ENCODE measurements around the gene ZNF285.
"Not testable (repeated sequence)": the region's sequence is repeated elsewhere in the genome, so short reads cannot be mapped to it uniquely, and the experiment has no call there.

ZNF285 gene

GRCh38 chr19:44435441-44435840 lies 34.0 kb upstream of the ZNF285 start:
- H3K27me3 ChIP-seq (replicated peaks; ENCODE audit: insufficient read depth, low read length), result no peaks in the 10 kb centered on the region
- H3F3A ChIP-seq (ENCODE audit: insufficient read depth, low read length), result no peaks in the 10 kb centered on the region
- no peaks in the 10 kb centered on the region for H4K20me1 ChIP-seq (ENCODE audit: insufficient read depth, low read length)
- no peaks in the 10 kb centered on the region for H3K36me3 ChIP-seq (replicated peaks; ENCODE audit: insufficient read depth, low read length)
- no peak overlapping the region for H3K4me3 ChIP-seq (ENCODE audit: low read length)
- H3K9me2 ChIP-seq (replicated peaks; ENCODE audit: insufficient read depth, low read length), result no peaks in the 10 kb centered on the region
- DNase-seq, result no peak
- H3K9ac ChIP-seq (ENCODE audit: low read length), result no peak overlapping the region
- H3K79me2 ChIP-seq (ENCODE audit: low read length), result no peaks in the 10 kb centered on the region
- H3K27ac ChIP-seq (ENCODE audit: low read length), result no peak overlapping the region
- H3K4me2 ChIP-seq (ENCODE audit: low read depth, low read length), result no peak overlapping the region
- H3K4me1 ChIP-seq (ENCODE audit: low read length), result no peaks in the 10 kb centered on the region
- no peak overlapping the region for H2AFZ ChIP-seq (ENCODE audit: low read length)
- no peaks in the 10 kb centered on the region for H3K9me3 ChIP-seq (replicated peaks; ENCODE audit: insufficient read depth, low read length)
- no peak for TF ChIP-seq EZH2phosphoT487 (IDR thresholded peaks at IDR 0.05; ENCODE audit: low read length)
- no peak for TF ChIP-seq CTCF (IDR thresholded peaks at IDR 0.05; ENCODE audit: low read length)
- TF ChIP-seq EZH2 (optimal IDR thresholded peaks at IDR 0.05; ENCODE audit: low read depth, low read length), result no peak

- no peaks in the 10 kb centered on the region for H3K36me3 ChIP-seq (replicated peaks; ENCODE audit: insufficient read depth, low read length)
- no peak overlapping the region for H3K4me2 ChIP-seq (ENCODE audit: low read depth, low read length)
- H3K9ac ChIP-seq (ENCODE audit: low read length), result no peak overlapping the region
- H3K9me2 ChIP-seq (replicated peaks; ENCODE audit: insufficient read depth, low read length), result no peaks in the 10 kb centered on the region
- no peak overlapping the region for H3K4me3 ChIP-seq (ENCODE audit: low read length)
- no peaks in the 10 kb centered on the region for H3K4me1 ChIP-seq (ENCODE audit: low read length)
- H3K79me2 ChIP-seq (ENCODE audit: low read length), result no peaks in the 10 kb centered on the region
- no peaks in the 10 kb centered on the region for H3K9me3 ChIP-seq (replicated peaks; ENCODE audit: insufficient read depth, low read length)
- no peaks in the 10 kb centered on the region for H4K20me1 ChIP-seq (ENCODE audit: insufficient read depth, low read length)
- no peak overlapping the region for H2AFZ ChIP-seq (ENCODE audit: low read length)
- DNase-seq, result no peak
- no peaks in the 10 kb centered on the region for H3F3A ChIP-seq (ENCODE audit: insufficient read depth, low read length)
- no peak overlapping the region for H3K27ac ChIP-seq (ENCODE audit: low read length)
- H3K27me3 ChIP-seq (replicated peaks; ENCODE audit: insufficient read depth, low read length), result no peaks in the 10 kb centered on the region
- no peak for TF ChIP-seq EZH2phosphoT487 (IDR thresholded peaks at IDR 0.05; ENCODE audit: low read length)
- no peak for TF ChIP-seq CTCF (IDR thresholded peaks at IDR 0.05; ENCODE audit: low read length)
These were observed 29.5 kb upstream of the ZNF285 start for GRCh38 chr19:44430956-44431355.

- H3K9me2 ChIP-seq (replicated peaks; ENCODE audit: insufficient read depth, low read length); H3K27me3 ChIP-seq (replicated peaks; ENCODE audit: insufficient read depth, low read length); H2AFZ ChIP-seq (ENCODE audit: low read length); DNase-seq; H3K79me2 ChIP-seq (ENCODE audit: low read length); H3K36me3 ChIP-seq (replicated peaks; ENCODE audit: insufficient read depth, low read length); H3K9me3 ChIP-seq (replicated peaks; ENCODE audit: insufficient read depth, low read length); H3K27ac ChIP-seq (ENCODE audit: low read length); H3K4me3 ChIP-seq (ENCODE audit: low read length); H3K4me1 ChIP-seq (ENCODE audit: low read length); H3K4me2 ChIP-seq (ENCODE audit: low read depth, low read length); H4K20me1 ChIP-seq (ENCODE audit: insufficient read depth, low read length); H3K9ac ChIP-seq (ENCODE audit: low read length); H3F3A ChIP-seq (ENCODE audit: insufficient read depth, low read length): not testable (repeated sequence)
These were observed 14.1 kb upstream of the ZNF285 start for GRCh38 chr19:44415553-44415952.

- not testable (repeated sequence) for H3K79me2 ChIP-seq (ENCODE audit: low read length); H3F3A ChIP-seq (ENCODE audit: insufficient read depth, low read length); H3K4me1 ChIP-seq (ENCODE audit: low read length); H3K4me3 ChIP-seq (ENCODE audit: low read length); H3K9me3 ChIP-seq (replicated peaks; ENCODE audit: insufficient read depth, low read length); H4K20me1 ChIP-seq (ENCODE audit: insufficient read depth, low read length); DNase-seq; H2AFZ ChIP-seq (ENCODE audit: low read length); H3K27ac ChIP-seq (ENCODE audit: low read length); H3K4me2 ChIP-seq (ENCODE audit: low read depth, low read length); H3K36me3 ChIP-seq (replicated peaks; ENCODE audit: insufficient read depth, low read length); H3K9me2 ChIP-seq (replicated peaks; ENCODE audit: insufficient read depth, low read length); H3K9ac ChIP-seq (ENCODE audit: low read length); H3K27me3 ChIP-seq (replicated peaks; ENCODE audit: insufficient read depth, low read length)
These were observed 12.1 kb downstream of the ZNF285 start for GRCh38 chr19:44389268-44389667.

All from MM.1S (cell line).